GM18861 (cell line): Measurements from ENCODE around the gene RD3L.
"Not testable (repeated sequence)": the region's sequence is repeated elsewhere in the genome, so short reads cannot be mapped to it uniquely, and the experiment has no call there.

Experiments
- ATAC-seq: cut with Tn5 transposase; IDR thresholded peaks from one replicate; pipeline ENCODE4 v1.9.1; 2021; ENCODE audit not compliant: unreplicated experiment

The RD3L gene

GRCh38 chr14:103941973-103942736 is at the start of gene RD3L:
Gene RD3L, minus strand, starts transcription at chr14:103942529. Its CDS starts 834 bp downstream, at chr14:103941695.
- no peak for ATAC-seq

- no peak for ATAC-seq
These were observed 47.6 kb upstream of the RD3L start for GRCh38 chr14:103989964-103990363.

DNA sequence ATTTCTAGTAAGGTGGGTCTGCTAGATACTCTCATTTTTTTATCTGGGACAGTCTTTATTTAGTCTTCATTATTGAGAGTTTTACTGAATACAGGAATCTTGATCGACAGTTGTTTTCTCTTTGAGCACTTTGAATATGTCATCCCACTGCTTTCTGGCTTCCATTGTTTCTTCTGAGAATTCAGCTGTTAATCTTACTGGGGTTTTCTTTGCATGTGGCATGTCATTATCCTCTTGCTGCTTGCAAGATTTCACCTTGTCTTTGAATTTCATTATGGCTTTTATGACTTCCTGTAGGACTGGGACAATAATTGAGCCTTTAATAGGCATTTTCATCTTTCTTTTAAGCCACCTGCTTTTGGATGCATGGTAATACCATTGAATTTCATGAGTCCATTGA is 46.7 kb upstream of the RD3L start:
- ATAC-seq: no peak

DNA sequence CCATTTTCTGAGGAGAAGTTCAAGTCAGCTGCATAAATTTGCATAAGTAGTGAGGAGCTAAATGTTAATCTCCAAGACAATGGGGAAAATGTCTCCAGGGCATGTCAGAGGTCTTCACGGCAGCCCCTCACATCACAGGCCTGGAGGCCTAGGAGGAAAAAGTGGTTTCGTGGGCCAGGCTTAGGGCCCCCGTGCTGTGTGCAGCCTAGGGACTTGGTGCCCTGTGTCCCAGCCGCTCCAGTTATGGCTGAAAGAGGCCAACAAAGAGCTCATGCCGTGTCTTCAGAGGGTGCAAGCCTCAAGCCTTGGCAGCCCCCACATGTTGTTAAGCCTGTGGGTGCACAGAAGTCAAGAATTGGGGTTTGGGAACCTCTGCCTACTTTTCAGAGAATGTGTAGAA is 41.9 kb upstream of the RD3L start:
- ATAC-seq: no peak

DNA sequence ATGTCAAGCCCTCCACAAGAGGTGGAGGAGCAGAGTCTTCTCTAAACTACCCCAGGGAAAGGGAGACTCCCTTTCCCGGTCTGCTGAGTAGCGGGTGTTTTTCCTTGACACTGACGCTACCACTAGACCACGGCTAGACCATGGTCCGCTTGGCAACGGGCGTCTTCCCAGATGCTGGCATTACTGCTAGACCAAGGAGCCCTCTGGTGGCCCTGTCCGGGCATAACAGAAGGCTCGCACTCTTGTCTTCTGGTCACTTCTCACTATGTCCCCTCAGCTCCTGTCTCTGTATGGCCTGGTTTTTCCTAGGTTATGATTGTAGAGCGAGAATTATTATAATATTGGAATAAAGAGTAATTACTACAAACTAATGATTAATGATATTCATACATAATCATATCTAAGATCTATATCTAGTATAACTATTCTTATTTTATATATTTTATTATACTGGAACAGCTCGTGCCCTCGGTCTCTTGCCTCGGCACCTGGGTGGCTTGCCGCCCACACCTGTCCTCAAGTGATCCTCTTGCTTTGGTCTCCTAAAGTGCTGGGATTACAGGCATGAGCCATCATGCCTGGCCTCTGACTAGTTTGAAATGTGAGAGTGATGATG is 38.4 kb upstream of the RD3L start:
- ATAC-seq: not testable (repeated sequence)

DNA sequence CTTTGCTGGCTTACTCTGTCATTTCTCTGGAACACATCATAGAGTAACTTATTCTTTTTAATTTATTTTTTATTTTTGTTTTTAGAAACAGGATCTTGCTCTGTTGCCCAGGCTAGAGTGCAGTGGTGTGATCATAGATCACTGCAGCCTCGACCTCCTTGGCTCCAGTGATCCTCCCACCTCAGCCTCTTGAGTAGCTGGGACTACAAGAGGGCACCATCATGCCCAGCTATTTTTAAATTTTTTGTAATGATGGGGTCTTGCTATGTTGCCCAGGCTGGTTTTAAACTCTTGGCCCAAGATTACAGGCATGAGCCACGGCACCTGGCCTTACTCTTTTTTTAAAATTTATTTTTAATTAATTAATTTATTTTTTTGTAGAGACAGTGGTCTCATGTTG is 32.2 kb upstream of the RD3L start:
- ATAC-seq: no peak

- no peak for ATAC-seq
These were observed 31.0 kb upstream of the RD3L start for GRCh38 chr14:103973354-103973753.

- no peak for ATAC-seq
These were observed 27.6 kb upstream of the RD3L start for GRCh38 chr14:103969961-103970360.

- no peak for ATAC-seq
These were observed 24.3 kb upstream of the RD3L start for GRCh38 chr14:103966631-103967030.

- no peak for ATAC-seq
These were observed 19.7 kb upstream of the RD3L start for GRCh38 chr14:103961928-103962578.

DNA sequence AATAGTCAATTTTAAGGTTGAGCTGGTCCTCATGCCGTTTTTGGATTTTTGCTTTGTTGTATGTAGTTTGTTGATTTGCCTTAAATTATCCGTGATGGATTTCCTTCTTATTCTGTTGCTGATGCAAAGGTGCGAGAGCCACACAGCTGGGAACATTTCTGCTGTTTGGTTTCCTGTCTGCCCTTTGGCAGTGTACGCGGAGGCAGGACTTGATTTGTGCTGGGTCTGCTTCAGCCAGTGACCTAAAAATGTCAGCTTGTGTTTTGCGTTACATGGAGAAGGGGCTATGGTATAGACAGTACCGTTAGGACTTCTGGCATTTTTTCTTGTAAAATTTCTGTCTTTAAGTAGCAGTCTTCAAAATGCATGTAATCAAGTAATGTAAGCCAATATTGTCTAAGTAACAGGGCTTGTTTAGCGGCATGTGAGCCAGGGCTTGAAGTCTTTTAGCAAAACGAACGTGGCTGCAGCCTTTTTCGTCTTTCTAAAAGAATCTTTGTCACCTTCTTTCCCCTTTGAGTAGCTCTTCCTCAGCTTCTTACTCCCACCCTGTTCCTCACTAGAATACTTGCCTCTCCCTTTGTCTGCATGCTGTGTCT is 18.2 kb upstream of the RD3L start:
- ATAC-seq: no peak

- no peak for ATAC-seq
These were observed 6.9 kb upstream of the RD3L start for GRCh38 chr14:103949131-103949790.

DNA sequence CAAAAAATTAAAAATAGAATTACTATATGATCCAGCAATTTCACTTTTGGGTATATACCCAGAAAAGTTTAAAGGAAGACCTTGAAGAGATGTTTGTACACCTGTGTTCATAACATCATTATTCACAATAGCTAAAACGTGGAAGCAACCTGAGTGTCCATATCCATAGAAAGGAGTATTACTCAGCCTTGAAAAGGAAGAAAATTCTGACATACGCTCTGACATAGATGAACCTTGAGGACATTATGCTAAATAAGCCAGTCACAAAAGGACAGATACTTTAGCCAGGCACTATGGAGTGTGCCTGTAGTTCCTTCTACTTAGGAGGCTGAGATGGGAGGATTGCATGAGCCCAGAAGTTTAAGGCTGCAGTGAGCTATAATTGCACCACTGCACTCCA is 6.1 kb upstream of the RD3L start:
- no peak for ATAC-seq

GRCh38 chr14:103946975-103947374 is 4.6 kb upstream of the RD3L start:
- ATAC-seq: no peak

GRCh38 chr14:103943673-103944072 is 1.3 kb upstream of the RD3L start:
- no peak for ATAC-seq

DNA sequence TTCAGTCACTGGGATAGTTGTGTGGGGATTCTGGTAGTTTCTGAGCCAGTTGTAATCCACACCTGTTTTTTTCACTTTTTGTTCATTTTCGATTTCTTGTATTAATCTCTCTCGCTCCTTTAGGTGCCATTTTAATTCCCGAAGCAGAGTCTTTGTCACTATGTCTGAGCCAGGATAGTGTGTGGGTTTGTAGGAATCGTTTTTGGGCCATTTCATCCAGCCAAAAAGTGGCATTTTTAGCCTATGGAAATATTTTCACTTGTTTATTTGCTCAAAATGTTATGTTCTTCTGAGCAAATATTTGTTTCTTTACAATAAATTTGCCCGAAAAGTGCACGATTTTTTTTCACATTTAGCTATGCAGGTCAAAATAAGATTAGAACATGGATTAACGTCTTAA is 867 bp downstream of the RD3L start:
- ATAC-seq: no peak

GRCh38 chr14:103935102-103935501 is 7.2 kb downstream of the RD3L start:
- no peak for ATAC-seq

DNA sequence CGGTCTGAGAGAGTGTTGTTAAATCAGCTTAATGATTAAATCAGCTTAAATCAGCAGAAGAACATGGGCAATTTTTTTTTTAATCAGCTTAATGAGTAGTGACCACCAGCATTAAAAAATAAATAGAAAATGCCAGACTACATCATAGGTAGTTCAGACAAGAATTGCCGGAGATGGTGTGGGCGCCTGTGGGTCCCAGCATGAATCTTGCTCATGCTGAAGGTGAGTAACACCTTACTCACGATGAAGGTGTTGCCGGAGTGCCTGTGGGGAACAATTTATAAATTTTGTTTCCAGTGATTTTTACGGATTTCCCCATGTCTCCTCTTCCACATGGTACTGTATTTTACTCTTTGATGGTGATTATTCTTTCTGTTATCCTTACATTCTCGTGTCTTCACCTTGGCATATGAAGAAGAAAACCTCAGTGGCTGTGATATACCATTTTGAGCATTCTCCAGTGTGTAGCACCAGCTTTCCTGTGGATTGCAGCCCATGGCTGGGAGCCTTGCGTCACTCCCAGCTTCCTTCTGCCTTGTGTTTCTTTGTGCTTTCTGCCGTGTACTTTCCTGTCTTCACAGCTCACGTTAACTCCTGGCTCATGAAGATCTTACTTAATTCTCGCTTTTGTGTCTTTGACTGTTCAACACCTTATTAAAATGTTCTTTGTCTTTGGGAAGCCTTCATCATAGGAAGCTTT is 9.4 kb downstream of the RD3L start:
- ATAC-seq: no peak

- ATAC-seq: no peak
These were observed 10.9 kb downstream of the RD3L start for GRCh38 chr14:103931422-103931821.

GRCh38 chr14:103930051-103930604 is 12.2 kb downstream of the RD3L start:
- ATAC-seq: no peak
